Naive thymus-derived CD4-positive, alpha-beta T cell (primary cell): Measurements from ENCODE around the gene WASF2. TPM values are rescaled to one million over a fixed set of nuclear protein-coding genes. Genes with fewer than 3 reads are reported as not detected.

ENCODE experiments used
- ATAC-seq: fragments of 150-1000 bp; cut with Tn5 transposase; 2 replicates; pipeline ENCODE4 v1.10.0; 2021; ENCODE audit warnings: mild to moderate bottlenecking, moderate library complexity
- CTCF ChIA-PET: fragments of 350-600 bp; sonication (Branson Sonifier 250); formaldehyde crosslinking; loops from one replicate; lab custom pipeline; 2021; ENCODE audit warnings: antibody characterized with exemption; lab: Charles Lee
- POLR2A ChIA-PET: fragments of 350-600 bp; sonication (Branson Sonifier 250); formaldehyde crosslinking; loops from one replicate; lab custom pipeline; 2021; ENCODE audit warnings: antibody characterized with exemption, inconsistent platforms; lab: Charles Lee
- DNase-seq, 9 donors: peaks; one replicate each; pipeline versions ENCODE4 v3.0.0 to v3.0.0-alpha.2; 2020 to 2022; ENCODE audit warnings: mixed read lengths in 1 of 9
- H3K27ac ChIP-seq: one replicate; pipeline ENCODE4 v1.7.0; 2013; ENCODE audit warnings: mild to moderate bottlenecking, low read depth, low read length, moderate library complexity
- H3K27me3 ChIP-seq, 2 donors: one replicate each; pipeline ENCODE4 v1.7.0; 2013; ENCODE audit warnings: low read length in 2 of 2, mild to moderate bottlenecking in 2 of 2, moderate library complexity in 2 of 2; ENCODE audit not compliant: control insufficient read depth in 2 of 2, insufficient read depth in 2 of 2
- H3K36me3 ChIP-seq, 3 experiments: 1 replicate in 2 of 3; 2 replicates in 1 of 3; pipeline ENCODE4 v1.7.0; 2013; ENCODE audit warnings: low read length in 3 of 3, mild to moderate bottlenecking in 3 of 3, moderate library complexity in 1 of 3; ENCODE audit not compliant: insufficient read depth in 3 of 3, control insufficient read depth in 2 of 3
- H3K4me1 ChIP-seq, 2 donors: one replicate each; pipeline ENCODE4 v1.7.0; 2013; ENCODE audit warnings: low read length in 2 of 2, mild to moderate bottlenecking in 2 of 2, moderate library complexity in 1 of 2; ENCODE audit not compliant: control insufficient read depth in 2 of 2, insufficient read depth in 2 of 2
- H3K4me3 ChIP-seq: 2 replicates; pipeline ENCODE4 v1.7.0; 2013; ENCODE audit warnings: mild to moderate bottlenecking, low read length
- H3K9me3 ChIP-seq, 3 experiments: 1 replicate in 2 of 3; 2 replicates in 1 of 3; pipeline ENCODE4 v1.7.0; 2013; ENCODE audit warnings: low read length in 3 of 3; ENCODE audit not compliant: control insufficient read depth in 2 of 3
- H3K27ac Mint-ChIP-seq, 9 donors: one replicate each; pipeline ENCODE4 v1.8.0; 2020 to 2022; ENCODE audit warnings: mixed read lengths in 9 of 9, mild to moderate bottlenecking in 8 of 9, moderate library complexity in 5 of 9, inconsistent platforms in 2 of 9
- H3K27me3 Mint-ChIP-seq, 5 donors: one replicate each; pipeline ENCODE4 v1.8.0; 2021 to 2022; ENCODE audit warnings: mixed read lengths in 5 of 5, mild to moderate bottlenecking in 1 of 5
- H3K36me3 Mint-ChIP-seq, 5 donors: one replicate each; pipeline ENCODE4 v1.8.0; 2020 to 2022; ENCODE audit warnings: mixed read lengths in 5 of 5, mild to moderate bottlenecking in 3 of 5, inconsistent platforms in 1 of 5
- H3K4me1 Mint-ChIP-seq, 7 donors: one replicate each; pipeline ENCODE4 v1.8.0; 2020 to 2022; ENCODE audit warnings: mixed read lengths in 7 of 7, mild to moderate bottlenecking in 3 of 7, inconsistent platforms in 1 of 7
- H3K4me3 Mint-ChIP-seq, 10 donors: one replicate each; pipeline ENCODE4 v1.8.0; 2020 to 2022; ENCODE audit warnings: mild to moderate bottlenecking in 10 of 10, mixed read lengths in 10 of 10, moderate library complexity in 6 of 10, inconsistent platforms in 2 of 10
- H3K9me3 Mint-ChIP-seq, 11 donors: one replicate each; pipeline ENCODE4 v1.8.0; 2020 to 2022; ENCODE audit warnings: mixed read lengths in 11 of 11, mild to moderate bottlenecking in 4 of 11, inconsistent platforms in 1 of 11, moderate library complexity in 1 of 11
- intact Hi-C, 2 donors: fragments of 100-400 bp; cut with micrococcal nuclease; formaldehyde crosslinking; loops; one replicate each; pipeline ENCODE4 v1.15.1; 2023
- polyA plus RNA-seq, 2 donors: library from polyadenylated mRNA; unstranded; fragments of 300-500 nt; fragmentation: Illumina TruSeq; gene quantifications; one replicate each; pipeline ENCODE4 v1.2.3, GENCODE V29; 2021
- total RNA-seq, 6 experiments: library from RNA in 5 of 6; stranded (reverse) in 5 of 6; gene quantifications; 1 replicate in 5 of 6; 2 replicates in 1 of 6; pipeline ENCODE4 v1.2.3 and lab custom pipeline; 2021 to 2026

Gene WASF2
- total and polyA plus RNA-seq, 7 experiments from 2014 or later = 78.4 to 177 (median 140) TPM

DNA sequence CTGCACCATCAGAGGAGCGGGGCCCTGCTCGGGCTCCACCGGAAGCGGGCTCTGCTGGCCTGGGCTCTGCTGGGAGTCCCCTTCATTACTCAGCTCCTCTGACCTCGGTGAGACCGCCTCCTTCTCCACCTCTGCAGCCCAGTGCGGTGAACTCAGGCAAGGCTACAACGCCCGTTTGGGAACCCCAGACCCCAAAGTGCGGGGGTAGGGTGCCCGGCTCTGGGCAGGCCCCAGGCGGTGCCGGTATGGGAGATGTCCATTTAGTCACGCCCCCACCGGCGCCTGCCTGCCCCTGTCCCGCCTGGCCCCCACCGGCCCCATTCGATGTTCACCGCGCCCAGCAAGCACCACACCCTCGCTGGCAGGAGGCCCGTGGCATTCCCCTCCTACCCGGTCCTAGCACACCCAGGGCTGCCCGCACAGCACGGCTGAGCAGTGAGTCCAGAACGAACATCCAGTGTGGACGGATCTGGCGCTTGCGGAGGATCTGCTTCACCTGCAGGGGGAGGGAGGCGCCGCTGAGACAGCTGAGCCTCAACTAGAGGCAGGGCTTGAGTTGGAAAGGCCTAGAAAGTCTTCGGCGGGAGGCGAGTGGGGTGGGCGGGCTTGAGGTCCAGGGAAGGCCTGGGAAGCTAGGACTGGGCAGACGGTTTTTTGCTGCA, 133.2 kb downstream of the WASF2 start:
- CTCF ChIA-PET = interaction anchor here (0.8 to 5.0 kb wide), 26 partner anchors 8 to 306 kb away, joined by 3 to 44 read pairs (median 7); partner anchors contain the start of genes GPR3, MAP3K6 and SYTL1
- H3K4me1 Mint-ChIP-seq = peaks cover 23 to 56% (median 45%) of the 10 kb centered on the region in 7 donors
- peaks cover 0 to 3% (median 0%) of the 10 kb centered on the region in 11 donors for H3K9me3 Mint-ChIP-seq

DNA sequence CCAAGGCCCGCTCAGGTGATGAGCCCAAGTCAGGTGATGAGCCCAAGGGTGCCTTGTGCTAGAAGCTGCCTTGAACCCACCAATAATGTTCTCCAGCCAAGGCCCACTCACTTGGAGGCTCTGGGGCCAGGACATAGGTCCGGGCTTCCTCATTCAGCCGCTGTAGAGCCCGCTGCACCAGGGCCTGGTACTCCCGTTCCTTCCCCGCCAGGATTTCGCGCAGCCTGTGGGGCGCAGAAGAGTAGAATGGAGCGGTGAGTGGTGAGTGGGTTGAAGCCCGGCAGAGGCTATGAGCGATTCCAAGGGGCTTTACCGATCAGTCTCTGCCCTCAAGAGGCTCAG, 133.7 kb downstream of the WASF2 start:
- Histone ChIP-seq H3K9me3 (no peaks in the 10 kb centered on the region), H3K27me3 (no peaks in the 10 kb centered on the region), H3K4me3 (peak overlapping the region; percentile 76), H3K4me1 (peaks cover 37 to 41% of the 10 kb centered on the region in 2 donors), H3K36me3 (peaks cover 0 to 9% (median 0%) of the 10 kb centered on the region in 3 experiments), H3K27ac (peak overlapping the region; percentile 70)
- intact Hi-C loops = no loop called here
- POLR2A ChIA-PET = interaction anchor here (0.7 to 9.2 kb wide), 5 partner anchors 12 to 306 kb away, joined by 3 to 111 read pairs (median 9); partner anchors contain the start of gene SYTL1
- Mint-ChIP-seq H3K36me3 (peaks cover 0 to 8% (median 0%) of the 10 kb centered on the region in 5 donors), H3K4me1 (peaks cover 23 to 56% (median 45%) of the 10 kb centered on the region in 7 donors), H3K9me3 (peaks cover 0 to 3% (median 0%) of the 10 kb centered on the region in 11 donors), H3K27ac (peak overlapping the region in 8 of 9 donors; percentile 22 to 89 (median 66)), H3K27me3 (no peaks in the 10 kb centered on the region), H3K4me3 (peak overlapping the region; percentile 28 to 86 (median 76))
- DNase-seq (no peak), ATAC-seq (no peak)
- CTCF ChIA-PET = interaction anchor here (0.8 to 5.0 kb wide), 13 partner anchors 9 to 55 kb away, joined by 3 to 44 read pairs (median 8); partner anchors contain the start of genes GPR3 and SYTL1

More for the DNA sequence above, 133.2 kb downstream of the WASF2 start:
- peak in 2 of 9 donors; percentile 38 to 47 for DNase-seq
- intact Hi-C loops = loop anchor here (1.0 kb wide), 7 partner anchors 9 to 55 kb away; partner anchors contain the start of genes SYTL1 (in 1 of the 2) and TMEM222 (in 1 of the 2)
- POLR2A ChIA-PET = interaction anchor here (0.9 to 9.2 kb wide), 9 partner anchors 9 to 305 kb away, joined by 3 to 111 read pairs (median 7); partner anchors contain the start of genes MAP3K6 and SYTL1
- H3K27me3 ChIP-seq = no peaks in the 10 kb centered on the region
- H3K9me3 ChIP-seq = no peaks in the 10 kb centered on the region
- H3K36me3 ChIP-seq = peaks cover 0 to 4% (median 0%) of the 10 kb centered on the region in 3 experiments
- Mint-ChIP-seq H3K27me3 (no peaks in the 10 kb centered on the region), H3K27ac (peak overlapping the region; percentile 62 to 90 (median 88)), H3K4me3 (peak overlapping the region; percentile 74 to 88 (median 80)), H3K36me3 (peaks cover 0 to 8% (median 0%) of the 10 kb centered on the region in 5 donors)
- peak overlapping the region; percentile 70 for H3K27ac ChIP-seq
- peak overlapping the region; percentile 76 for H3K4me3 ChIP-seq
- peak; percentile 14 for ATAC-seq
- H3K4me1 ChIP-seq = peaks cover 37 to 41% of the 10 kb centered on the region in 2 donors

DNA sequence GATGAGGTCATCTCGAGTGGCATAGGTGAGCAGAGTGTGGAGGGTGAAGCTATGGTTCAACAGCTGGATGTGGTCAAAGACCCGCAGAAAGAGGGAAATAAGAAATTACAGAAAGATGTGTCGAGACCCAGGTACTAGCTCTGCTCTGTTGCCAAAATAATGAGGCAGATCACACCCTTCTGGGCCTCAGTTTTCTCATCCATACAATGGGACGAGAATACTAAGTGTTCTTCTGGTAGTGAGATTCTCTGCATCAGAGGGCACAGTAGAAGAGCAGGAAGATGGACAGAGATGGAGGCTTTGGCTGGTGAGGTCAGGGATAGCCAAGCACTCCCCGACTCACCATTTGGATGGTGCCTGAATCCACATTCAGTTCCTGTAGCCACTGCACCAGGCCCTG, 134.3 kb downstream of the WASF2 start:
- H3K9me3 ChIP-seq = no peaks in the 10 kb centered on the region
- Mint-ChIP-seq H3K4me1 (peaks cover 23 to 56% (median 45%) of the 10 kb centered on the region in 7 donors), H3K9me3 (peaks cover 0 to 3% (median 0%) of the 10 kb centered on the region in 11 donors), H3K36me3 (peaks cover 0 to 8% (median 0%) of the 10 kb centered on the region in 5 donors), H3K27me3 (no peaks in the 10 kb centered on the region), H3K4me3 (peak overlapping the region in 9 of 10 donors; percentile 48 to 86 (median 77)), H3K27ac (peak overlapping the region in 8 of 9 donors; percentile 55 to 89 (median 72))
- H3K27ac ChIP-seq = peak overlapping the region; percentile 70
- H3K4me1 ChIP-seq = peaks cover 37 to 41% of the 10 kb centered on the region in 2 donors
- H3K36me3 ChIP-seq = peaks cover 0 to 15% (median under 1%) of the 10 kb centered on the region in 3 experiments
- H3K27me3 ChIP-seq = no peaks in the 10 kb centered on the region
- no peak overlapping the region for H3K4me3 ChIP-seq
- DNase-seq (no peak), ATAC-seq (no peak)
- intact Hi-C loops = no loop called here
- ChIA-PET POLR2A (interaction anchor here (0.7 to 9.2 kb wide), 3 partner anchors 12 to 59 kb away, joined by 3 to 111 read pairs (median 9); partner anchors contain the start of gene SYTL1), CTCF (interaction anchor here (0.6 to 5.0 kb wide), 11 partner anchors 10 to 55 kb away, joined by 3 to 44 read pairs (median 5); partner anchors contain the start of gene SYTL1)

Other genes with a start within 250 kb of the WASF2 start
- gene TMEM222, start 168.0 kb downstream of the WASF2 start, total RNA-seq = 10 to 100 TPM; 23.7 to 44.0 (median 41.9) TPM
- gene TMEM222, start 168.0 kb downstream of the WASF2 start, polyA plus RNA-seq = 10 to 100 TPM; 58.5 to 66.1 TPM
- gene SYTL1, start 148.1 kb downstream of the WASF2 start, total RNA-seq = 100 to 1,000 TPM; 107 to 172 (median 136) TPM
- 100 to 1,000 TPM in 1 of 2 donors, 10 to 100 TPM in 1; 93.0 to 105 TPM for gene SYTL1, start 148.1 kb downstream of the WASF2 start, polyA plus RNA-seq
- gene MAP3K6, start 123.2 kb downstream of the WASF2 start, total RNA-seq = 10 to 100 TPM; 13.0 to 17.0 (median 15.2) TPM
- gene MAP3K6, start 123.2 kb downstream of the WASF2 start, polyA plus RNA-seq = 1 to 10 TPM; 5.9 to 6.6 TPM
- gene FCN3, start 115.3 kb downstream of the WASF2 start, total RNA-seq = not detected
- gene FCN3, start 115.3 kb downstream of the WASF2 start, polyA plus RNA-seq = not detected
- under 1 TPM in 1 of 5 experiments, not detected in 4; 0.24 TPM for gene CD164L2, start 106.8 kb downstream of the WASF2 start, total RNA-seq
- gene CD164L2, start 106.8 kb downstream of the WASF2 start, polyA plus RNA-seq = not detected
- under 1 TPM in 3 of 5 experiments, not detected in 2; 0.24 to 0.93 (median 0.45) TPM for gene GPR3, start 97.5 kb downstream of the WASF2 start, total RNA-seq
- under 1 TPM; 0.09 to 0.13 TPM for gene GPR3, start 97.5 kb downstream of the WASF2 start, polyA plus RNA-seq
- gene AHDC1, start 114.0 kb upstream of the WASF2 start, total RNA-seq = 10 to 100 TPM; 18.4 to 38.8 (median 21.3) TPM
- 1 to 10 TPM in 1 of 2 donors, under 1 TPM in 1; 0.90 to 2.0 TPM for gene AHDC1, start 114.0 kb upstream of the WASF2 start, polyA plus RNA-seq
- 100 to 1,000 TPM in 1 of 5 experiments, 10 to 100 TPM in 1, 1 to 10 TPM in 2, under 1 TPM in 1; 0.15 to 246 (median 1.9) TPM for gene FGR, start 145.0 kb upstream of the WASF2 start, total RNA-seq
- gene FGR, start 145.0 kb upstream of the WASF2 start, polyA plus RNA-seq = under 1 TPM; 0.70 to 0.72 TPM
- 100 to 1,000 TPM in 1 of 5 experiments, 10 to 100 TPM in 4; 24.7 to 266 (median 33.2) TPM for gene IFI6, start 182.0 kb upstream of the WASF2 start, total RNA-seq
- 100 to 1,000 TPM; 166 to 186 TPM for gene IFI6, start 182.0 kb upstream of the WASF2 start, polyA plus RNA-seq
- 10 to 100 TPM; 15.2 to 25.2 (median 22.2) TPM for gene FAM76A, start 235.8 kb upstream of the WASF2 start, total RNA-seq
- 10 to 100 TPM in 1 of 2 donors, 1 to 10 TPM in 1; 9.0 to 10.2 TPM for gene FAM76A, start 235.8 kb upstream of the WASF2 start, polyA plus RNA-seq